Testis (tissue), 2 donors: Measurements from ENCODE around the gene PML.
"Not testable (repeated sequence)": the region's sequence is repeated elsewhere in the genome, so short reads cannot be mapped to it uniquely, and the experiment has no call there.

ENCODE experiments used
- POLR2A ChIP-seq: fragments of 450-650 bp; IDR thresholded peaks from one replicate; pipeline ENCODE4 v1.6.1; 2017; ENCODE audit warnings: antibody characterized with exemption, mild to moderate bottlenecking, moderate library complexity
- TF ChIP-seq, protein P1 (sequence below), 3 experiments: fragments of 450-650 bp in 2 of 3; fragments of 200-600 bp in 1 of 3; sonication (generic) in 1 of 3; IDR thresholded peaks; one replicate each; pipeline ENCODE4 v1.5.1; 2016 to 2019; ENCODE audit warnings: antibody characterized with exemption in 3 of 3, mild to moderate bottlenecking in 2 of 3, moderate library complexity in 1 of 3

DNA sequence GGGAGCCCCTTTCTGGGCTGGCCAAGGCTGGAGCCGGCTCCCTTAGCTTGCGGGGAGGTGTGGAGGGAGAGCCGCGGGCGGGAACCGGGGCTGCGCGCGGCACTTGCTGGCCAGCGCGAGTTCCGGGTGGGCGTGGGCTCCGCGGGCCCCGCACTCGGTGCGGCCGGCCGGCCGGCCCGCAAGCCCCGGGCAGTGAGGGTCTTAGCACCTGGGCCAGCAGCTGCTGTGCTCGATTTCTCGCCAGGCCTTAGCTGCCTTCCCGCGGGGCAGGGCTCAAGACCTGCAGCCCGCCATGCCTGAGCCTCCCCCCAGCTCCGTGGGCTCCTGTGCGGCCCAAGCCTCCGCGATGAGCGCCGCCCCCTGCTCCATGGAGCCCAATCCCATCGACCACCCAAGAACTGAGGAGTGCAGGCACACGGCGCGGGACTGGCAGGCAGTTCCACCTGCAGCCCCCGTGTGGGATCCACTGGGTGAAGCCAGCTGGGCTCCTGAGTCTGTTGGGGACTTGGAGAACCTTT lies 20.8 kb upstream of the PML start:
- TF ChIP-seq, protein P1, sequence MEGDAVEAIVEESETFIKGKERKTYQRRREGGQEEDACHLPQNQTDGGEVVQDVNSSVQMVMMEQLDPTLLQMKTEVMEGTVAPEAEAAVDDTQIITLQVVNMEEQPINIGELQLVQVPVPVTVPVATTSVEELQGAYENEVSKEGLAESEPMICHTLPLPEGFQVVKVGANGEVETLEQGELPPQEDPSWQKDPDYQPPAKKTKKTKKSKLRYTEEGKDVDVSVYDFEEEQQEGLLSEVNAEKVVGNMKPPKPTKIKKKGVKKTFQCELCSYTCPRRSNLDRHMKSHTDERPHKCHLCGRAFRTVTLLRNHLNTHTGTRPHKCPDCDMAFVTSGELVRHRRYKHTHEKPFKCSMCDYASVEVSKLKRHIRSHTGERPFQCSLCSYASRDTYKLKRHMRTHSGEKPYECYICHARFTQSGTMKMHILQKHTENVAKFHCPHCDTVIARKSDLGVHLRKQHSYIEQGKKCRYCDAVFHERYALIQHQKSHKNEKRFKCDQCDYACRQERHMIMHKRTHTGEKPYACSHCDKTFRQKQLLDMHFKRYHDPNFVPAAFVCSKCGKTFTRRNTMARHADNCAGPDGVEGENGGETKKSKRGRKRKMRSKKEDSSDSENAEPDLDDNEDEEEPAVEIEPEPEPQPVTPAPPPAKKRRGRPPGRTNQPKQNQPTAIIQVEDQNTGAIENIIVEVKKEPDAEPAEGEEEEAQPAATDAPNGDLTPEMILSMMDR (IDR thresholded peaks at IDR 0.05): not testable (repeated sequence)
- not testable (repeated sequence) for TF ChIP-seq POLR2A
